Myocyte (in vitro differentiated cells): ENCODE results near the gene PLCH2. TPM values are rescaled to one million over a fixed set of nuclear protein-coding genes. Genes with fewer than 3 reads are reported as not detected.
"Not testable (repeated sequence)": the region's sequence is repeated elsewhere in the genome, so short reads cannot be mapped to it uniquely, and the experiment has no call there.

Experiments
- DNase-seq: peaks from one replicate; pipeline ENCODE4 v3.0.0-alpha.2; 2012; ENCODE audit warnings: low read depth
- total RNA-seq: library from RNA; depleted of rRNA; stranded (reverse); fragments of >200 nt; gene quantifications from 2 replicates; pipeline ENCODE4 v1.2.3, GENCODE V29; 2014

PLCH2 gene
- total RNA-seq, 1 donor from 2014 or later, result 0.21 TPM

- not testable (repeated sequence) for DNase-seq
These were observed 35.7 kb upstream of the PLCH2 start for GRCh38 chr1:2440346-2440745.

GRCh38 chr1:2441746-2442145, 34.3 kb upstream of the PLCH2 start:
- DNase-seq, result no peak

GRCh38 chr1:2442661-2443060, 33.4 kb upstream of the PLCH2 start:
- no peak for DNase-seq

GRCh38 chr1:2443277-2444137, 32.6 kb upstream of the PLCH2 start:
- no peak for DNase-seq

GRCh38 chr1:2444138-2444591, 31.9 kb upstream of the PLCH2 start:
- no peak for DNase-seq

- no peak for DNase-seq
These were observed 30.8 kb upstream of the PLCH2 start for GRCh38 chr1:2445162-2445822.

- DNase-seq, result no peak
These were observed 30.3 kb upstream of the PLCH2 start for GRCh38 chr1:2445823-2446215.

- DNase-seq, result no peak
These were observed 29.7 kb upstream of the PLCH2 start for GRCh38 chr1:2446394-2446793.

- no peak for DNase-seq
These were observed 29.2 kb upstream of the PLCH2 start for GRCh38 chr1:2446861-2447260.

GRCh38 chr1:2447276-2448097, 28.6 kb upstream of the PLCH2 start:
- no peak for DNase-seq

GRCh38 chr1:2448098-2448445, 28.0 kb upstream of the PLCH2 start:
- peak; percentile 78 for DNase-seq

GRCh38 chr1:2449636-2450454, 26.2 kb upstream of the PLCH2 start:
- DNase-seq, result peak; percentile 69

GRCh38 chr1:2451741-2452140, 24.3 kb upstream of the PLCH2 start:
- peak; percentile 45 for DNase-seq

GRCh38 chr1:2452201-2452931, 23.7 kb upstream of the PLCH2 start:
- no peak for DNase-seq

- DNase-seq, result no peak
These were observed 23.2 kb upstream of the PLCH2 start for GRCh38 chr1:2452932-2453315.

GRCh38 chr1:2454227-2454626, 21.9 kb upstream of the PLCH2 start:
- DNase-seq, result no peak

GRCh38 chr1:2455757-2456156, 20.3 kb upstream of the PLCH2 start:
- DNase-seq, result peak; percentile 38

GRCh38 chr1:2457444-2457843, 18.6 kb upstream of the PLCH2 start:
- no peak for DNase-seq

- no peak for DNase-seq
These were observed 17.4 kb upstream of the PLCH2 start for GRCh38 chr1:2458687-2459086.

- not testable (repeated sequence) for DNase-seq
These were observed 16.9 kb upstream of the PLCH2 start for GRCh38 chr1:2459102-2459753.
